OCI-LY7 (cell line): Measurements from ENCODE around the gene KCNJ15. TPM values are rescaled to one million over a fixed set of nuclear protein-coding genes. Genes with fewer than 3 reads are reported as not detected.

ENCODE experiments used
- BruUV-seq: library from RNA; stranded (reverse); fragments of 400-500 nt; replicated peaks from 2 replicates; lab custom pipeline; 2021; lab: Mats Ljungman, UMichigan
- CTCF ChIA-PET: fragments of 300-600 bp; sonication (Branson Sonifier 250); formaldehyde crosslinking; loops from one replicate; lab custom pipeline; 2022; ENCODE audit warnings: antibody characterized with exemption; ENCODE audit not compliant: unreplicated experiment; lab: Charles Lee
- POLR2A ChIA-PET: fragments of 300-600 bp; sonication (Branson Sonifier 250); formaldehyde crosslinking; loops from one replicate; lab custom pipeline; 2022; ENCODE audit warnings: antibody characterized with exemption; lab: Charles Lee
- DNase-seq: peaks from one replicate; pipeline ENCODE4 v3.0.0-alpha.2; 2015; ENCODE audit warnings: low spot score
- H2AFZ ChIP-seq: fragments of 200-600 bp; sonication (generic), shearing (Covaris generic); 2 replicates; pipeline ENCODE4 v1.6.1; 2014; ENCODE audit warnings: mild to moderate bottlenecking, antibody characterized with exemption, low read length, moderate library complexity
- H3K27ac ChIP-seq: fragments of 200-600 bp; sonication (generic); 2 replicates; pipeline ENCODE4 v1.5.1; 2014; ENCODE audit warnings: mixed run types, low read depth, mild to moderate bottlenecking, moderate library complexity, low read length, inconsistent platforms; ENCODE audit not compliant: poor library complexity, severe bottlenecking
- H3K36me3 ChIP-seq: fragments of 200-600 bp; sonication (generic); 2 replicates; pipeline ENCODE4 v1.6.1; 2014; ENCODE audit warnings: mild to moderate bottlenecking, antibody characterized with exemption, low read length, moderate library complexity, mixed read lengths; ENCODE audit not compliant: insufficient read depth
- H3K4me1 ChIP-seq: fragments of 200-600 bp; sonication (generic); 2 replicates; pipeline ENCODE4 v1.5.1; 2014; ENCODE audit warnings: mild to moderate bottlenecking, low read length; ENCODE audit not compliant: insufficient read depth, poor library complexity, severe bottlenecking
- H3K4me2 ChIP-seq: fragments of 200-600 bp; sonication (generic); 2 replicates; pipeline ENCODE4 v1.6.1; 2014; ENCODE audit warnings: mild to moderate bottlenecking, low read length
- H3K4me3 ChIP-seq: fragments of 200-600 bp; sonication (generic); 2 replicates; pipeline ENCODE4 v1.5.1; 2014; ENCODE audit warnings: mild to moderate bottlenecking, low read depth, low read length; ENCODE audit not compliant: poor library complexity, severe bottlenecking
- H3K79me2 ChIP-seq: fragments of 200-600 bp; sonication (generic); 2 replicates; pipeline ENCODE4 v1.6.1; 2016; ENCODE audit warnings: low read depth, mild to moderate bottlenecking, low read length, moderate library complexity, mixed read lengths; ENCODE audit not compliant: insufficient read depth
- H3K9me2 ChIP-seq: fragments of 200-600 bp; sonication (generic); 2 replicates; pipeline ENCODE4 v1.6.1; 2016; ENCODE audit warnings: mild to moderate bottlenecking, low read length, mixed read lengths; ENCODE audit not compliant: insufficient read depth
- H3K9me3 ChIP-seq: fragments of 200-600 bp; sonication (generic); 2 replicates; pipeline ENCODE4 v1.6.1; 2014; ENCODE audit warnings: mild to moderate bottlenecking, mixed run types, low read length, mixed read lengths
- H4K20me1 ChIP-seq: fragments of 200-600 bp; sonication (generic); 2 replicates; pipeline ENCODE4 v1.6.1; 2014; ENCODE audit warnings: mild to moderate bottlenecking, antibody characterized with exemption, low read length, moderate library complexity, mixed read lengths; ENCODE audit not compliant: insufficient read depth
- CTCF ChIP-seq: fragments of 200-600 bp; sonication (generic); conservative IDR thresholded peaks from 2 replicates; pipeline ENCODE4 v1.5.1; 2014; ENCODE audit warnings: mild to moderate bottlenecking, antibody characterized with exemption, low read length, moderate library complexity, mixed read lengths
- EZH2phosphoT487 ChIP-seq: fragments of 200-600 bp; sonication (generic); IDR thresholded peaks from 2 replicates; pipeline ENCODE4 v1.6.1; 2018; ENCODE audit warnings: low read depth, borderline replicate concordance, mild to moderate bottlenecking, mixed run types, antibody characterized with exemption, low read length, moderate library complexity, mixed read lengths
- intact Hi-C: fragments of 100-400 bp; cut with micrococcal nuclease; formaldehyde crosslinking; loops from one replicate; pipeline ENCODE4 v1.10.0; 2022; ENCODE audit not compliant: unreplicated experiment
- total RNA-seq, 2 experiments: library from RNA; depleted of rRNA in 1 of 2; stranded (reverse); fragments of >200 nt in 1 of 2; shearing (Covaris generic) in 1 of 2; gene quantifications; 2 replicates each; pipeline ENCODE4 v1.2.3, GENCODE V29; 2014 to 2022

Gene KCNJ15
- total RNA-seq, 2 experiments from 2014 or later, result not detected

GRCh38 chr21:38343691-38344090 lies 86.9 kb downstream of the KCNJ15 start:
- Histone ChIP-seq H3K4me3 (no peak overlapping the region), H2AFZ (no peak overlapping the region), H3K9me2 (no peaks in the 10 kb centered on the region), H3K79me2 (no peaks in the 10 kb centered on the region), H3K4me2 (no peak overlapping the region), H3K36me3 (no peaks in the 10 kb centered on the region), H4K20me1 (no peaks in the 10 kb centered on the region), H3K27ac (no peak overlapping the region), H3K4me1 (no peaks in the 10 kb centered on the region), H3K9me3 (no peaks in the 10 kb centered on the region)
- TF ChIP-seq CTCF, result no peak
- no peak for TF ChIP-seq EZH2phosphoT487
- no peak for DNase-seq
- intact Hi-C loops, result no loop called here
- BruUV-seq, result no TSS peak
- ChIA-PET CTCF (no interaction called here), POLR2A (interaction anchor here (0.6 kb wide), 1 partner anchor 131 kb away, joined by 3 read pairs; no protein-coding TSS in a partner anchor)

DNA sequence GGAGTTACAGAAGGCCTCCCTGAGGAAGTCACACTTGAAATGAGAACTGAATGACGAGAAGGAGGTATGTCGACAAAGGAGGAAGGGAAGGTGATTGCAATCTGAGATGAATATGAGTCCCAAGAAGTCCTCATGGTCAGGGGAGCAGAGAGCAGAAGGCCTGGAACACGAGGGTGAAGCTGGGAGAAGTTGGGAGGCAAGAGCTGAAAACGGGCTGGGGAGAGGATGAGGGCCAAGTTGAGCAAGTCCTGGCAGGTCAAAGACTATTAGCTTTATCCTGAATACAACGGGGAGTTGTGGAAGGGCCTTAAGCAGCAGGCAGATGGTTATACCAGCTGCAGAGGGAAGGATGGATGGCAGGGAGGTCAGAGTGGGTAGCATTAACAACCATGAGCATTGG lies 89.5 kb downstream of the KCNJ15 start:
- ChIA-PET POLR2A (no interaction called here), CTCF (no interaction called here)
- no peak overlapping the region for H2AFZ ChIP-seq
- H3K9me2 ChIP-seq, result no peaks in the 10 kb centered on the region
- TF ChIP-seq CTCF (no peak), EZH2phosphoT487 (no peak)
- no peaks in the 10 kb centered on the region for H3K36me3 ChIP-seq
- no peaks in the 10 kb centered on the region for H3K4me1 ChIP-seq
- BruUV-seq, result no TSS peak
- no peak overlapping the region for H3K4me2 ChIP-seq
- no peak for DNase-seq
- no peaks in the 10 kb centered on the region for H3K79me2 ChIP-seq
- intact Hi-C loops, result no loop called here
- no peak overlapping the region for H3K4me3 ChIP-seq
- H4K20me1 ChIP-seq, result no peaks in the 10 kb centered on the region
- no peaks in the 10 kb centered on the region for H3K9me3 ChIP-seq
- H3K27ac ChIP-seq, result no peak overlapping the region

DNA sequence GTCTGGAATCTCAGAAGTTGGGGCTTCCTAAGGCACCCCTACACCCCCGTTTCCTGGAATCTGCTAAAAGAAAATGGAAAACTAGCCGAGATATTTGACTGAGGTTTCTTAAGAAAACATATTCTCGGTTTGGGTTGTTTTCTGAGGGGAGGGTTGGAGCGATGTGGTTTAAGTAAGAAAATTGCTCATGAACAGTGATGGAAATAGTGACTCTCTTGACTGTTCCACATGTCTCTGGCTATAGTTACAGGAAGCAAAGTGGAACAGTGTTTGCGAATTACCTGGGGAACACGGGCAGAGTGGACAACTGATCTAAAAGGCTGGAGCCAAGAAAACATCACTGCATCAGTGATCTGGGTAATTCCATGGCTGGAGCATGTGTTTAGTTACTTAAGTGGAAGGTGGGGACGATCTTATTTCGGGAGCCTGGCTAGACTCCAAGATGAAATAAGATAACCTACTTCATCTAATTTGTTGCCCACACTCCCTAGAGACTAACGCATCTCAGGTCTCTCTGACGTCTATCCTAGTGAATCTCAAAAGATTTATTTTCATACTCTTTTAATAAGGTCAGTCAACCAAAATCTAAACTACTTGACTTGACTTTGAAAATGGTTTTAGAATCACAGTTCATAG lies 92.4 kb downstream of the KCNJ15 start:
- intact Hi-C loops, result no loop called here
- no peak overlapping the region for H3K27ac ChIP-seq
- POLR2A ChIA-PET, result no interaction called here
- no peaks in the 10 kb centered on the region for H3K4me1 ChIP-seq
- H2AFZ ChIP-seq, result no peak overlapping the region
- DNase-seq, result no peak
- H3K9me2 ChIP-seq, result no peaks in the 10 kb centered on the region
- no peak overlapping the region for H3K4me2 ChIP-seq
- H4K20me1 ChIP-seq, result no peaks in the 10 kb centered on the region
- no peak overlapping the region for H3K4me3 ChIP-seq
- no peaks in the 10 kb centered on the region for H3K79me2 ChIP-seq
- no TSS peak for BruUV-seq
- CTCF ChIA-PET, result no interaction called here
- H3K9me3 ChIP-seq, result no peaks in the 10 kb centered on the region
- no peaks in the 10 kb centered on the region for H3K36me3 ChIP-seq
- no peak for TF ChIP-seq EZH2phosphoT487
- TF ChIP-seq CTCF, result no peak
